GM21737 (cell line): ENCODE results near the gene KRT75.

Source experiments
- ATAC-seq: cut with Tn5 transposase; IDR thresholded peaks from one replicate; pipeline ENCODE4 v1.9.1; 2021; ENCODE audit warnings: mild to moderate bottlenecking, moderate library complexity; ENCODE audit not compliant: unreplicated experiment

Gene KRT75

DNA sequence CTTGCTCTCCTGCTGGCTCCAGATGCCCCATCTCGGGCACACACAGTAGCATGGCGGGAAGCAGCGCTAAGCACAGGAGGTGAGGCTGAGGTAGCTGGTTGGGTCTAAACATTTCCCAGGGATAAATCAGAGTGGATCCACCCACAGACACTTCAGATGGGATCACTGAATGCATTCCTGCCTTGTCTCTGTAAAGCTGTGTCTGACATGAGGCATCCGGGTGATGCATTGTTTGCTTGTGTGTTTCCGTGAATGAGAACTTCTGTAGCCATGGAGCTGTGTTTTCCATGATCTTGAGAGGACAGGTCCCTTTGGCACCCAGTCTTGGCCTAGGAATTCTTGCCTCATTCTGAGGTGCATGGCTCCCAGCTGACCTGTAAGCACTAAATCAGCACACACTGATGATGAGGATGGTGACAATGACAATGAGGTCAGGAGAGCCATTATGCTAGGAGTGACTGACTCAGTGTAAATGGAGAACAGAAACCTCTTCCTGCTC is 6.7 kb upstream of the KRT75 start:
- no peak for ATAC-seq

- ATAC-seq = no peak
These were observed 5.7 kb upstream of the KRT75 start for GRCh38 chr12:52439845-52440244.

DNA sequence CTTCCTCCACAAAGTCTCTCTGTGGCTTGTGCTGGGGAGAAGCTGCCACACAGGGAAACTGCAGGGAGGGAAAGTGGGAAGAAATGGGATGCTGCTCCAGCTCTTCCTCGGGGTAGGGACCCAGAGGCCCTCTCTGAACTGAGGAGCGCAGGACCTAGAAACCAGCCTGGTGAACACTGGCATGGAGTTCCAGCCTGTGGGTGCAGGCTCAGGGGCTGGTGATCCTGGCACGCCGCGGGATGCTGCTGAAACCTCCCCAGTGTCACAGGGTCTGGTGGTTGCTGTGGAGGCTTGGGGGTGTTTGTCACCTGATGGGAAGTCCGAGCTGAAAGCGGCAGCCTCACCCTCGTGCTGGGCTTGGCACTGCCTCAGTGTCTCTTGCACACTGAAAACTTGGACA is 5.2 kb upstream of the KRT75 start:
- no peak for ATAC-seq

DNA sequence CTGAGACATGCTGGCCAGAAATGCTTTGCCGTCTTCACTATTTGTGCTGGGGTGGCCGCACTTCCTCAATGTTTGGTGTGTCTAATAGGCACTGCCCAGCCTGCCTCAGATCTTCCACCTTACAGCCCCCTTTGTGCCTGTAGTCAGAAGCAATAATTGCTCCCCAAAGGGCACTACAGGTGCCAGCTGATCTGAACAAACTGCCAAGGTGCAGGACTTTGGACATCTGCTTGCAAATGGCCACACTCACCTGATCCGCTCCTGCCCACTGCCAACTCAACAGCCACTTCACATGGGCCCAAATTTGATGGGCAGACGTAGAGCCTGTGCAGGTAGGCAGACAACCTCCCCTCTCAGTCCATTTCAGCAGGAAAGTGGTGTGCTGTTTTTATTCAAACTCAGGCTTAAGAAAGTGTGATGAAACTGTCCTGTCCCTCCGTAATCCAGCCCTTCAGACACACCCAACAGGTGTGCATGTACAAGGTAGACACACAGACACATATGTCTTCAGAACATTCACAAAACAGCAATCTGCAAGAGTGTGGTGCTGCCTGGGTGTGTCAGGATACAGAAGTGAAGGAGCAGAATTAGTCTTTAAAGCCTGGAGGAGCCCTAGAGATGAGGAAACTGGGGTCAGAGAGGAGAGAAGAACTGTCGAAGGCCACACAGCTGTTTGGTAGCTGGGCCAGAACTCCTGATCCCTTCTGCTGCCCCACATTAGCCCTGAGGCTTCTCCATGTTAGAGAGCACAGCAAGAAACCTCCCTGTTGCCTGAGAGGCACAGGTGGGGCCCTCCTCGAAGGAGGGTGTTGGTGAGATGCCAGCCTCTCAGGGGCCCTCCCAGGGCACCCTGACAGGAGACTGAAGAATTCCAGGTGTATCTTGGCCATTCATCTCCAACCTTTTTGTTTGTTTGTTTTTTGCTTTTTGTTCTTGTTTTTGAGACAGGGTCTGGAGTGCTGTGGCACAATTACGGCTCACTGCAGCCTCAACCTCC is 4.4 kb upstream of the KRT75 start:
- no peak for ATAC-seq

- no peak for ATAC-seq
These were observed 3.3 kb upstream of the KRT75 start for GRCh38 chr12:52437508-52437907.

- ATAC-seq = no peak
These were observed 2.8 kb upstream of the KRT75 start for GRCh38 chr12:52436828-52437474.

DNA sequence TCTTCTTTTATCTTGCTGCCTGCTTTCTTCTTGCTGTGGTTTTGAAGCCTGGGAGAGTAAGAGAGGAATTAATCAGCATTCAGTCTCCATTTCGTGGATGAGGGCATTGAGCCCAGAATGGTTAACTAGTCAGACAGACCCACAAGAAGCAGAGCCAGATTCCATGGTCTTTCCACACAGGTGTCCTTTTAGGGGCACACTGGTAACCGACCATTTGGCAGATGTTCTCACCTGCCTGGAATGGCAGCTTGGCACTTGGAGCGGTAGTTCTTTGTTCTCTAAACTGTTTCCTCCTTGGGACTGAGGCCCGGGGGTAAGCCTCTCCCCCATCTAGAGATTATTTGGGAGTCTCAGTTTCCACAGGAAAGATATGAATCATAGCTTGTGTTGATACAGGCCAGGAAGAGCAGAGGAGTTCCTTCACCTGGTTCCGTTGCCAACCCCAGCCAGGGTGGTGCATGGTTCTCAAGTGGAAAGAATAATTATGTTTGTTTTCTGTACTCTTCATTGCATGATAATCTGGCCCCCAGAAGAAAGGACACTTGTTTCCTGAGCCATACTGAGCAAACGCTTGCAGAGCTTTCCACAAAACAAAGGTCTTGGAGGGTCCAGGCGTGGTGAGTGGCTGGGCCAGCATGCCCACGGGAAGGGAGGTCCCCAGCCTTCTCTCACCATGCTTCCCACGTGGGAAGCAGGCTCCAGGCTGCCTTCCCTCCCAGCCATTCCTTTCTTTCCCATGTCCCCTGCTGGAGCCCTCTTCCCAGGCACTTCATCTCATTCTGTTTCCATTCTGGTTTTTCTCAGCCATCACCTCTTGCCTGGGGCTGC is 2.0 kb upstream of the KRT75 start:
- ATAC-seq = no peak

DNA sequence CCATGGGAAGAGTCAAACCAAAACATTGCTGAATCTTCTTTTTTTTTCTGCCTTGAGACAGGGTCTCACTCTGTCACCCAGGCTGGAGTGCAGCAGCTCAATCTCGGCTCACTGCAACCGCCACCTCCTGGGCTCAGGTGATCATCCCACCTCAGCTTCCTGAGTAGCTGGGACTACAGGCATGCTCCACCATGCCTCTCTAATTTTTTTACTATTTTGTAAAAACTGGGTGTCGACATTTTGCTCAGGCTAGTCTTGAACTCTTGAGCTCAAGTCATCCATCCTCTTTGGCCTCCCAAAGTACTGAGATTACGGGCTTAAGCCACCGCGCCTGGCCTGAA is 1.5 kb upstream of the KRT75 start:
- no peak for ATAC-seq

GRCh38 chr12:52434760-52435530 is 774 bp upstream of the KRT75 start:
- no peak for ATAC-seq

- ATAC-seq = no peak
These were observed 580 bp downstream of the KRT75 start for GRCh38 chr12:52433501-52434080.

- ATAC-seq = no peak
These were observed 1.5 kb downstream of the KRT75 start for GRCh38 chr12:52432559-52433207.

DNA sequence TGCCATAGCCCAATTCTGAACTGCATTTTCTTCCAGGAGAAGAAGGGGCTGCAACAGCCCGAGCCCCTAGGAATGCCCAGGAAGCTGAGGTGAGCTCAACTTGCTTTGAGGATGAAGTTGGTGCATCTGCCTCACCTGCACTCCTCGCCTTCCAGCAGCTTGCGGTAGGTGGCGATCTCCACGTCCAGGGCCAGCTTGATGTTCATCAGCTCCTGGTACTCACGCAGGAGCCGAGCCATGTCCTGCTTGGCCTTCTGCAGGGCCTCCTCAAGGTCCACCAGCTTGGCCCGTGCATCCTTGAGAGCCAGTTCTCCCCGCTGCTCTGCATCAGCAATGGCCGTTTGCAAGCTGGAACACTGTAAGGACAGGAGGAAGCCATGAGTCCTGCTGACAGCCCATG is 6.0 kb downstream of the KRT75 start:
- no peak for ATAC-seq

- ATAC-seq = no peak
These were observed 7.1 kb downstream of the KRT75 start for GRCh38 chr12:52427083-52427482.

- no peak for ATAC-seq
These were observed 8.1 kb downstream of the KRT75 start for GRCh38 chr12:52426034-52426433.

- no peak for ATAC-seq
These were observed 8.7 kb downstream of the KRT75 start for GRCh38 chr12:52425466-52425865.

GRCh38 chr12:52423661-52424500 is 10.3 kb downstream of the KRT75 start:
- ATAC-seq = no peak

DNA sequence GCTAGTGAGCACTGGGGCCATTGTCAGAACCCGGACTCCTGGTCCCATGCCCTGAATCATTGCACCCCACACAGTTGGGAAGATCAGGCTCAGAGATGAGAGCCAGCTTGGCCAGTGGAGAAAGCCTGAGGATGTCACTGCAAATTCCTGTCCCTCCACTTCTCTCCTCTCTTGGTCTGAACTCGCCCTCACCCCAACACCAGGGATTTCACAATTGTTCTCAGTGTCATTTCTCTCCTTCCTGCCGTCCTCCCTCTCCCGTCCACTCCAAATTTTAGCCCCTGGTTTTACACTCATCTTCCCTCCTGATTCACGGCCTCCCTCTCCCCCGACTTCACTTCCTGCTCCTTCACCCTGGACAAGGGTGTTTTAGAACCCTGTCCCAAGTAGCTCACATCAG is 11.1 kb downstream of the KRT75 start:
- ATAC-seq = no peak

DNA sequence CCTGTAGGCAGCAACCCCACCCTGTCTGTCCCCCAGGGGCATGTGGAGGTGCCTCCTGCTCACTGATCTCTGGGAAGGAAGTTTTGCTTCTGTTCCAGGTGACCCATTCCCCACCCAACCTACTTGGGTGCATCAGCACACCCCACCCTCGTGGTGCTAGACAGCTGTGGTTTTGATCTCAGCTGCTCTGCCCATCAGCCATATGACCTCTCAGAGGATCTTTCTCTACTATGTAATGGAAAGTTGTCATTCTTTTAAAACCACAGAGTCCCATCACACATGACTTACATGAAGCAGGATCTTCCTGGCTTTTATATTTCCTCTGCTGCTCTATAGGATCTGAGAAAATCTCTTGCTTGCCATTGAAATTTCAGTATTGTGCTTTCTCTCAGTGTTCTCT is 14.5 kb downstream of the KRT75 start:
- ATAC-seq = no peak
